ENCODE measurements around the gene PGA3.
"Not testable (repeated sequence)": the region's sequence is repeated elsewhere in the genome, so short reads cannot be mapped to it uniquely, and the experiment has no call there.

PGA3 gene

DNA sequence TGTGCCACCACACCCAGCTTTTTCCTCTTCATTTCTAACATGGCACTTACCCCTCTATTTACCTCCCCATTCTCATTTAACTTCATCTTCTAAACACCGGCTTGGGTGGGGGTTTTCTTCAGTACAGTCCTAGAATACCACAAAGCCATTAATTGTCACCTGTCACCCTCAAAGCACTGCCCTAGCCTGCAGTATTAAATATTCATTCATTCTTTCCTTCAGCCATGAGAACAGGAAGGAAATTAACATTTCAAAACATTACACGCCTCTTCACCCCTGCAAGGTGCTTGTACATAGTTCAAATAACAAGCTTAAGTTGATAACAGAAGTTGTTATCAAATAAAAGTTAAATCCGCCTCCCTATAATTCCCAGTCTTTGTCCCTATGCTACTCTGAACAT is 31.4 kb upstream of the PGA3 start:
- DNase-seq (ENCODE audit: low spot score), result no peak

DNA sequence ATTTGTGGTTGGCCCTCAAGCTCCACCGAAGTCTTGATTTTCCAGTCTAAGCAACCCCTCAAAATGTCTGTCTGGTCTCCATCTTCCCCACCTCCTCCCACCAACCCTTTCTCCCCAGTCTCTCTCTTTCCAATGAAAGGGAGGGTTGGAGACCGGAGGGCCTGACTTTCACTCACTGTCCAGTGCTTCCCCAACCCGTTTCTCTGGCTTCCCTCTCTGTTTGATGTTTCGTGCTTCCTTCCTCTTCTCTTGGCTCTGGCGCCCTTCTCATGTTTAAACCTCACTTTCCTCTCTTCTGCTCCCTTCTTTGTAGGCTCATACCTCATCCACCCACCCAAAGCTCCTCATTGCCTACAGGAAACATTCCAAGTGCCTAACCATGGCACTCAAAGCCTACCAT is 31.0 kb upstream of the PGA3 start:
- no peak for DNase-seq (ENCODE audit: low spot score)

DNA sequence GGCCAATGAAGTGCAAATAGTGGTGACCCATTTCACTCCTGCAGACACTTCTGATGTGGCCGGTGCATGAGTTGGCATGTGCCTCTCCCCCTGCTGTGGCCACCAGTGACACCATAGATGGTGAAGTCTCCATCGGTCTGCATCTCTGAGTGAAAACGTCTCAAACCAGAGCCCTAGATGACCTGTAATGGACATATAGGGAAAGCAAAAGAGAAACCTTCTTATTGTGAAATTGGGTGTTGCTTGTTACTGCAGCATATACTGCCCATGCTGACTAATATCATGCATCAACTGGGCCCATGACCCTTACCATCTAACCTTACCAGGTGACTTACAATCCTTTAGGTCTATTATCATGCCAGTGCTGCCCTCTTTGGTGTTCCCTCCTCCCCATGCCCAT is 30.4 kb upstream of the PGA3 start:
- DNase-seq (ENCODE audit: low spot score), result no peak

DNA sequence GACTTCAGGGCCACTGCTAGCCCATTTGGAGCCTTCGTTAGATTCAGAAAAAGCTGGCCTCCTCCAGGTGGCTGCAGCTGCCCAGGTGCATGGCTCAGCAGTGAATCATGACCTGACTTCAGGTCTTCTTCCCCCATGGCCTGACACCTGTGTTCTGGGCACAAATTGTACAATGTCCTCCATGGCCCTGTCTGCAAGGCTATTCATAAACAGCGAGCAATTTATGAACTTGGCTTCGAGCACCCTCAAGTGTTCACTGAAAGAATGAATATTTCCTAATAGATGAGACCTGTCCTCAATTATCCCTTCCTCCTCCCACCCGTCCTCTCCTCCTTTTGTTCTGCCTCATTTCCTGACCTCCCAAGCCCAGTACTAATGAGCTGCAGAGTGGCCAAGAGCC is 29.9 kb upstream of the PGA3 start:
- no peak for DNase-seq (ENCODE audit: low spot score)

GRCh38 chr11:61174273-61174672 is 29.0 kb upstream of the PGA3 start:
- no peak for DNase-seq (ENCODE audit: low spot score)

- DNase-seq (ENCODE audit: low spot score), result no peak
These were observed 28.4 kb upstream of the PGA3 start for GRCh38 chr11:61174949-61175348.

DNA sequence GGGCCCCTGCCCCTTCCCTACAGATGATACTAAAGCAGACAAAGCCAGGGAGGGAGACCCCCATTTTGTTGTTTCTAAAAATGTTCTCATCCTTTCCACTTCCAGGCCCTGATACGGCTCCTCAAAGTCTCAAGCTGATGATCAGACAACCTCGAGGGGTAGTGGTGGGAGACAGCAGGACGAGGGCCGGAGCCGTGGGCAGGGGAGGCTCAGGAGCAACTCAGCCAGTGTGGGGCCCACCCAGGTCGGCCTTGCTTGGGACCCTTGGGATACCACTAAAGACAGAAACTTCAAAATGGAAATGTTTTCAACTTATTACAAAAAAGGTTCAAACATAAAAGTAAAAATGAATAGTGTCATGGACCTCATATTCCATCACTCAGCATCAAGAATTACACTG is 26.9 kb upstream of the PGA3 start:
- no peak for DNase-seq (ENCODE audit: low spot score)

DNA sequence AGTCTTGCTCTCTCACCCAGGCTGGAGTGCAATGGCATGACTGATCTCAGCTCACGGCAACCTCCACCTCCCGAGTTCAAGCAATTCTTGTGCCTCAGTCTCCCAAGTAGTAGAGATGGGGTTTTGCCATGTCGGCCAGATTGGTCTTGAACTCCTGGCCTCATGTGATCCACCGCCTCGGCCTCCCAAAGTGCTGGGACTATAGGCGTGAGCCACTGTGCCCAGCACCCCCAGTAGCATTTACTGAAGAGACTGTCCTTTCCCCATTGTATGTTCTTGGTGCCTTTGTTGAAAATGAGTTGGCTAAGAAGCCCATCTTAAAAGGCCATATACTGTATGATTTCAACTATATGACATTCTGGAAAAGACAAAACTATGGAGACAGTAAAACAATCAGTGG is 23.1 kb upstream of the PGA3 start:
- DNase-seq (ENCODE audit: low spot score), result not testable (repeated sequence)

DNA sequence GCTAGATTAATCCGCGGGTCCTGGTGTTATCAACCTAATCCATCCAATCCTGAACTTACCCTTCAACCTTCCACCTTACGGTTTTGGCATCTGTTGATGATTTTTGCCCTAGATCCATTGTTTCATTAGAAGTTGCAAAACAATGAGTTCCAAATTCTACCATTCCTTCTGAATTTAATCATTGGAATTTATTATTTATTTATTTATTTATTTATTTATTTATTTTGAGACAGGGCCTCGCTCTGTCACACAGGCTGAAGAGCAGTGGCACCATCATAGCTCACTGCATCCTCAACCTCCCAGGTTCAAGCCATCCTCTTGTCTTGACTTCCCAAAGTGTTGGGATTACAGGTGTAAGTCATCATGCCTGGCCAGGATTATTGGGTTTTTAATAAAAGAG is 21.8 kb upstream of the PGA3 start:
- no peak for DNase-seq (ENCODE audit: low spot score)

- no peak for DNase-seq (ENCODE audit: low spot score)
These were observed 19.7 kb upstream of the PGA3 start for GRCh38 chr11:61183645-61184044.

- no peak for DNase-seq (ENCODE audit: low spot score)
These were observed 16.8 kb upstream of the PGA3 start for GRCh38 chr11:61186504-61186903.

DNA sequence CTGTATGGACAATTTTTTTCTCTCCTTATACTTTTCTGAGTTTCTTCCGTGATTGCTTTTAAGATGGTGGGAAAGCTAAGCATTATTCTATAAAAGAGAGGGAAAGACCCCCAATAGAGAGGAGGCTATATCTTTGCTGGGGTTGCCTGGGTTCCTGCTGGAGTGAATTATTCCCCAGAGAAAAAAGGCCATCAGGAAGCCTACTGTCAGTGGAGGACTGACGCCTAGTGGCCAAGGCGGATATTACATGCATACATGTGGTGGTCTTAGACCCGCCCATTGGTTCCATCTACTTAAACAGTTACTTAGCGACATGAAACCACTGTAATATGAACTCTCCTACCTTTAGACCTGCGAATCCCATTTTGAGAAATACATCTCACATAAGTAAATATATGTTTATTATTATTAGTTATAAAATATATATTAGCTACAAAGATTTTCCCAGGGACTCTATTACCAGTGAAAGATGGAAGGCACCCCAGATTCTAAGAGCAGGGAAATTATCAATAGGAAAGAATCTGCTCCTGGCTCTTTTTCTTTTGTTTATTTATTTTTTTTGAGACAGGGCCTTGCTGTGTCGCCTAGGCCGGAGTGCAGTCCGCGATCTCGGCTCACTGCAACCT is 15.7 kb upstream of the PGA3 start:
- peak; percentile 74 for DNase-seq (ENCODE audit: low spot score)

- DNase-seq (ENCODE audit: low spot score), result no peak
These were observed 13.4 kb upstream of the PGA3 start for GRCh38 chr11:61189933-61190332.

DNA sequence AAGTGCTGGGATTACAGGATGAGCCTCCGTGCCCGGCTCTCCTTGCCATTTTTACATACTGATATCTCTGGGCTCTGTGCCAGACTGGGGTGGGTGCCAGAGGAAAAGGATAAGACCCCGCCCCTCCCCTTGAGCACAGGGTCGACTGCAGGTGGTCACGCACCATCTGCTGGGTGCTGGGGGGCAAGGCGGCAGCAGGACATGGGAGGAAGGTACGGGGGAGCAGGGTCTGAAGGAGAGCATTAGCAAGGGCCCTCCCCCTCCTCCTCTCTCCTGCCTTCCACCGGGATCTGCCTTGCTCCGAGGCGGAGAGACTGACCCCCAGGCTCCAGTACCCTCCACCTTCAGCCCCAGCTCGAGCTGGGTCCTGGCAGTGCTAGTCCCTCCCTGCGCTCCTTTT is 9.7 kb upstream of the PGA3 start:
- DNase-seq (ENCODE audit: low spot score), result peak; percentile 23

DNA sequence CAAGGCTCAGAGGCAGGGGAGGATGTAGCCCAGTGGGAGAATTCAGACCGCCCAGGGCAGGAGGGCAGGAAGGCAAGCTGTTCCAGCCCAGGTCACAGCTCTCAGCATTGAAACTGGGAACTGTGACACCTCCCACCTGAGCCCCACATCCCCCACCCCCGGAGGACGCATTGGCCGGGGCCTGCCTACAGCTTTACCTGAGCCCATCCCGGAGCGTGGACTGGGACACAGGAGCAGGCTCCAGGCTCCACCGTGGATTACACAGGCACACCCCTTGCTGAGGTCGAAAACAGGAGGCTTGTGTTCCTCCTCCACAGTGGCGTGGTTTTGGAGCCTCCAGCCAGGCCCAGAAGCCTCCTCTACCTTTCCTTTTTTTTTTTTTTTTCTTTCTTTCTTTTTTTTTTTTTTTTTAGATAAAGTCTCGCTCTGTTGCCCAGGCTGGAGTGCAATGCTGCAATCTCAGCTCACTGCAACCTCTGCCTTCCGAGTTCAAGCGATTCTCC is 9.1 kb upstream of the PGA3 start:
- DNase-seq (ENCODE audit: low spot score), result peak; percentile 52

- peak; percentile 16 for DNase-seq (ENCODE audit: low spot score)
These were observed 8.2 kb upstream of the PGA3 start for GRCh38 chr11:61194981-61195695.

- peak; percentile 19 for DNase-seq (ENCODE audit: low spot score)
These were observed 7.6 kb upstream of the PGA3 start for GRCh38 chr11:61195719-61196118.

DNA sequence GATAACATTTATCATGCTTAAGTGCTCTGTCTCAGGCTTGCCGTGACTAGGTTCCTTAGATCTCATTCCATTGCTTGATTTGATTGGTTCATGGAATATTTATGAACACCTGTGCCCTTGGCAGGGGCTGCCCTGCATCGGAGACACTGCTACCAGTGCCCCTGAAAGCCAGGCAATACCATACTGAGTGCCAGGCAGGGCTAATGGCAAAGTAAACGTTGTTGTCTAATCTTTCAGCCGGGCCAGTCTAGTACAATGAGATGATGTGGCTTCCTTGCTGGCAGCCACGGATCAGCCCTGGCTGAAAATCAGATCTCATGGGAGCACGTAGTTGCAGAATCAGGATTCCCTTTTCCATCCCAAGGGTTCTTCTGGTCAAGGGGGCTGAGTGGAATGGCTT is 5.0 kb upstream of the PGA3 start:
- DNase-seq (ENCODE audit: low spot score), result no peak

- DNase-seq (ENCODE audit: low spot score), result no peak
These were observed 4.3 kb upstream of the PGA3 start for GRCh38 chr11:61198948-61199523.

DNA sequence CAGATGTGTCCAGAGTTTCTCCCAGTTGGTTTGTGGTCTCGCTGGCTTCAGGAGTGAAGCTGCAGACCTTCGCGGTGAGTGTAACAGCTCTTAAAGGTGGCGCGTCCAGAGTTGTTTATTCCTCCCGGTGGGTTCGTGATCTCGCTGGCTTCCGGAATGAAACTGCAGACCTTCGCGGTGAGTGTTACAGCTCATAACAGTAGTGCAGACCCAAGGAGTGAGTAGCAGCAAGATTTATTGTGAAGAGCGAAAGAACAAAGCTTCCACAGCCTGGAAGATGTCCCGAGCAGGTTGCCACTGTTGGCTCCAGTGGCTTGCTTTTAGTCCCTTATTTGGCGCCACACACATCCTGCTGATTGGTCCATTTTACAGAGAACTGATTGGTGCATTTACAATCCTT is 1.8 kb upstream of the PGA3 start:
- DNase-seq (ENCODE audit: low spot score), result no peak

GRCh38 chr11:61203873-61204272 is 558 bp downstream of the PGA3 start:
- not testable (repeated sequence) for DNase-seq (ENCODE audit: low spot score)

GRCh38 chr11:61204502-61205059 is 1.3 kb downstream of the PGA3 start:
- peak; percentile 60 for DNase-seq (ENCODE audit: low spot score)

DNA sequence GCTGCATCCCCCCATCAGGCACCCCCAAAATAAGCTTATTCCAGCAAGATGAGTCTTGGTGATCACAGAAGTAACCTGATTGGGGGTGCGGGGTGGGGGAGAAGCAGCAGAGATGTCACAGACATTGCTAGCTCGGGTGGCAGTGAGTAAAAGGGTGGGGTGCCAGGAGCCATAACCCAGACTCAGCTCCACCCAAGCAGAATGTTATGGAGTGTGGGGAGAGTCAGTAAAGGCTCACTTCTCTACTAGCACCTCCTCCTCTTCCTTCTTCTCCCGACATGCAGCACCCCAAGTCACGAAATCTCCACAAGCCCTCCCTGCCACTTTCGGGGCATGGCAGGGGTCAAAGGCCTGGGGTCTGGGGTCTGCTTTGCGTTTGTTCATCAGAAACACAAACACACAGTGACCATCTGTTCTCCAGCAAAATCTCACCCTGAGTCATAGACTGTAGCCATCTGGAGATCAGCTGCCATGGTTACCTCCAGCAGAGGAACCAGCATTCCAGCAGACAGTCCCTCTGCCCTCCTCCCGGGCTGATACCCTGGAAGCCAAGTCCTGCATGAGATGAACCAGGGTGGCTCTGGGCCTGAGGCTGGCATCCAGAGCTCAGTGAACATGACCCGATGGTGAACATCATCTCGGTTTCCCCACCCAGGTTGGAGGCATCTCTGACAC is 4.5 kb downstream of the PGA3 start:
- not testable (repeated sequence) for DNase-seq (ENCODE audit: low spot score)

Measured in cerebellar cortex (tissue), 1 donor.